NCI-H1105 (cell line): ENCODE measurements around the gene FGD4.

Source experiments
- DNase-seq: peaks from one replicate; lab custom pipeline; 2025; lab: John Stamatoyannopoulos, UW

Gene FGD4

GRCh38 chr12:32399370-32400113 lies at the start of gene FGD4:
Gene FGD4, plus strand, starts transcription at chr12:32399558.
- DNase-seq, result peak; percentile 93

GRCh38 chr12:32353540-32353939 lies 45.8 kb upstream of the FGD4 start:
- DNase-seq, result no peak

DNA sequence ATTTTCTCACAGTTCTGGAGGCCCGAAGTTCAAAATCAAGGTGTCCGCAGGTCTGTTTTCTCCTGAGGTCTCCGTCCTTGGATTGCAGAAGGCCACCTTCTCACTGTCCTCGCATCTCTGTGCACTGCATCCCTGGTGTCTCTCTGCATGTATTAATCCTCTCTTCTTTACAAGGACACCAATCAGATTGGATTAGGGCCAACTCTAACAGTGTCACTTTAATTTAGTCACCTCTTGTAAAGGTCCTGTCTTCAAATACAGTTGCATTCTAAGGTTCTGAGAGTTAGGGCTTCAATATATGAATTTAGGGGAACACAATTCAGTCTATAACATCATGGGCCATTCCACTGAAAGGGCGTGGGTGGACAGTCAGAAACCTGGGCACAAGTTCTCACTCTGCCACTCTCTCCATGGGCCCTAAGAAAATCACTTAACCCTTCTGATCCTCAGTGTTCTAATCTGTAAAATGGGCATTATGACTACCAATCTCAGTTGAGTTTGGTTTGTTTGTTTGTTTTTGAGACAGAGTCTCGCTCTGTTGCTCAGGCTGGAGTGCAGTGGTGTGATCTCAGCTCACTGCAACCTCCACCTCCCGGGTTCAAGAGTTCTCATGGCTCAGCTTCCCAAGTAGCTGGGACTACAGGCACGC lies 41.6 kb upstream of the FGD4 start:
- DNase-seq, result no peak

GRCh38 chr12:32360956-32361355 lies 38.4 kb upstream of the FGD4 start:
- no peak for DNase-seq

DNA sequence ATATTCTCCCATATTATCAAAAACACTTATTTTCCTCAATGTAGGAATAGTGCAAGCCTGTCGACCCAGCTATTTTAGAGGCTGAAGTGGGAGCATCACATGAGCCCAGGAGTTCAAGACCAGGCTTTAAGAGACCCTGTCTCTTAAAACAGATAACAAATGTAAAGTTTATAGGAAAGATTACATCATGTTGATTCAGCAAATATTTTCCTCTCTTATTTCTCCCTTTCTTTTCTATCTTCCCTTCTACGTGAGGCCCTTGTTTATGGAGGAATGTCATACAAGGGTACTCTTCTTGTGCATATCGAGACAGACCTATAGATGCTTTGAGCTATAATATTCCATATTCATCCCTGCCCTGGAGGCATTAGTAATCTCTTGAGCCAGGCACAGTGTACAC lies 36.5 kb upstream of the FGD4 start:
- no peak for DNase-seq

DNA sequence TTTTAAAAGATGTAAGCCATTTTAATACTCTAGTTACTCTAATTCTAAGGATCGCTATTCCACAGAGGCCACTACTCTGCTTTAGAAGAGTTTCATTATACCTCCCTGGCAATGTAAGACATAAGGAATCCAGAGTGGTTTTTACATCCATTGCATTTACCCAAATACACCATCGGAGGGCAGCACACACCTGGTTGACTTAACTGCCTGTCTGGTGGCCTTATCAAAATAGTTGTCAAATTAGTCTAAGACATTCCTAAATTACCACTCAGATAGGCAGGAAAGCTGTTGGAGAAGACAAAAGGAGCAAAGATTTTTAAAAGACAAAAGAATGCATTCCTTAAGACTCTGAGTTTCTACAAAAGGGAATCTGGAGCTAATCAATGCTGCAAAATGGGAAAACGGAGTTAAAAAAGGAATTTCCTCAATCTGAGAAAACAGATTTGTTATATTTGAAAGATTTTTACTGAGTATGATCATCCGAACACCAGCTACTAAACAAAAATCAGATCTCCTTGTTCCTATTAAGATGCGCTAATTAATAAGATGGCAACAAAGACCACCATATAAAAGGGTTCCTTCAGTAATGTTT lies 33.8 kb upstream of the FGD4 start:
- peak; percentile 46 for DNase-seq

DNA sequence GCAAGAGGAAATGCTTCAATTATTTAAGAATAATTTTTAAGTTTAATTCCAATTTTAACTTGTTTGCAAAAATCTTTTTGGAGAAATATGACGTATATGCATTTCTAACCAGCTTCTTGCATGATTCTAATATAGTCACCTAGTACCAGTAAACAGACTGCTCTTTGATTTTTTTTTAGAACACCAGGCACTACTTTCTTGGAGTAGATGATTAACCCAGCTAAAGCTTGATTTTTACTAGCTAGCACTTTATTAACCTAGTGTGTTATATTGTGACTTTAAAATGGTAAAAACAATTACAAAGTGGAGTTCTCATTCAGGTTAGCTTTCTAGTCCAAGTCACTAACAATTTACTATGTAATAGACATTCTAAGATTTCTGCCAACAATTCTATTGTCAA lies 32.6 kb upstream of the FGD4 start:
- DNase-seq, result no peak

DNA sequence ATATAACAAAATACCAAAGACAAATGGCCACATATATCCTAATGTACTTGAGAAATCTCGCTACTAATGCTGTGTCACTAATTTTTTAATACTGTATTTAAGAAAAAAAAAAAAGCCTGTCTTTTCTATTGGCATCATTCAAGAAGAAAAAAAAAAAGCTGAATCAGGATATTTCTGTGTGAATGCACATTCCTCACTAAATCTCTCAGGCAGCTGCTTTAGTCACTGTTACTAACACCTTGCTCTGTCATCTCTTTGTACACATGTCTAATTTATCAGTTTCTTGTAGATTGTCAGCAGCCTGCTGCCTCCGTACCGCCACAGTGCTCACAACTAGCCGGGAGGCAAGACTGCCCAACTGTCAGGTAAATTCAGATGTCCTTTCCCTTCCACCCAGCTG lies 32.0 kb upstream of the FGD4 start:
- DNase-seq, result no peak

GRCh38 chr12:32369202-32369601 lies 30.2 kb upstream of the FGD4 start:
- no peak for DNase-seq

GRCh38 chr12:32377344-32378055 lies 21.9 kb upstream of the FGD4 start:
- no peak for DNase-seq

- no peak for DNase-seq
Observed at GRCh38 chr12:32379213-32379612, 20.1 kb upstream of the FGD4 start.

DNA sequence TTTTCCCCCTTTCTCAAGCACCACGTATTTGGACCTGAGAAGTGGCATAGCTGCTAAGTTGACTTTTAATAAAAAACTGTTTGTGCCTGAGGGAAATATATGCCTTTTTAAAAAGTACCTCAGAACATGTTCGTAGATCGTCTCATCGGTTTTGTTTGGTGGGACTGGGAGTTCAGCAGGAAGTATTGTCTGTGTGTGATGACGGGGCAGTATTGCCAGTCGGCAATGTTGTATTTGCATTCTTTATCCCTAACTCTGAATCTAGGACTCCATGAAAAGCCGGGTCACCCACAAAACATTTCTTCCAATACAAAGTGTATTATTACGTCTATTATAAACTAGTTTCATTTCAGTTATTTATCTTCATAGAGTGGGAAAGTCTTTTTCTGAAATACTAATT lies 19.7 kb upstream of the FGD4 start:
- no peak for DNase-seq

DNA sequence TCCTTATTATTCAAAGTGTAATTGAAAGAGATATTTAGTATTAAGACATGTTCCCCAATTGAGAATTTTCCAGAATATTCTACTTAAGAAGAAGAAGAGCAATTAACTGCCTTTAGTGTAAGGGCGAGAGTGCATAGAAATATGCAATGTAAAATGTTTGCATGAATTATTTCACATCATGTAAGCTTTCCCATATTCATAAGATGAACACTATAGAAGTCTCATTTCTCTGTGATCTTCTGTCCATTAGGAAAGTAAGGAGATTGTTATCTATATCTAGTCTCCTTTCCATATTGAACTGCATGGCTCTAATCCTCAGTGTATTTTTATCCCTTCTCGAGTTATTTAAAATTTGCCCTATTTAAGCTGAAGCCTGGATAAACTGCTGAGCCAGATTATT lies 17.1 kb upstream of the FGD4 start:
- DNase-seq, result no peak

DNA sequence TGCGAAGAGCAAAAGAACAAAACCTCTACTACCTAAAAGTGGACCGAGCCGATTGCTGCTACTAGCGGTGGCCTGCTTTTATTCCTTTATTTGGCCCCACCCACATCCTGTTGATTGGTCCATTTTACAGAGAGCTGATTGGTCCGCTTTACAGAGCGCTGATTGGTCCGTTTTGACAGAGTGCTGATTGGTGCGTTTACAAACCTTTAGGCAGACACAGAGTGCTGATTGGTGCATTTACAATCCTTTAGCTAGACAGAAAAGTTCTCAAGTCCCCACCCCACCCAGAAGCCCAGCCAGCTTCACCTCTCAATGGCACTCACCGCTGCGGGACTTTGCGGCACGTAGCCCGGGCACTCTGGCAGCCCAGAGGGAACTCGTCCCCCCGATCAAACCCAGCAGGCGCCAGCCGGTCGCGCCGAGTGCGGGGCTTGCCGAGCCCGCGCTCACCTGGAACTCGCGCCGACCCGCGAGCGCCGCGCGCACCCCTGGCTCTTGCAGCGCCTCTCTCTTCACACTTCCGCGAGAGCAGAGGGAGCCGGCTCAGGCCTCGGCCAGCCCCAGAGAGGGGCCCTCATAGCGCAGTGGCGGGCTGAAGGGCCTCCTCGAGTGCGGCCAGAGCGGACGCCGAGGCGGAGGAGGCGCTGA lies 8.7 kb upstream of the FGD4 start:
- no peak for DNase-seq

DNA sequence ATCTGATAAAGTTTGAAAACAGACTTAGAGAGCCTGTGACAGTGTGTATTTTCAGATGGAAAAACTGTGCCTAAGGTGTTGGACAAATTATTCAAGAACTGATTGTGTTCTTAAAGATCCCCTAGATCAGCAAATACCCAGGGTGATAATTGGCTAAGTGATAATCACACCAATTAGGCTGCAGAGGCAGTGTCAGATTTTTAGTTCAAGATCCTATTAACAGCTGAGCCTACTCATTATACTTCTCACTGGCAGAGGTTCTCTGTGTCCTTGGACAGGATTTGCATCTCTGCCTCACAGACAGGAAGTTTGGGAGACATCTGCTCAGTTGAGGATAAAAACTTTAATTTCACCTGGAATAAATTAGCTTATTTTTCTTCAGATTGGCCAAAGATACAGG lies 4.3 kb upstream of the FGD4 start:
- DNase-seq, result no peak

GRCh38 chr12:32397696-32398095 lies 1.7 kb upstream of the FGD4 start:
- peak; percentile 9 for DNase-seq

DNA sequence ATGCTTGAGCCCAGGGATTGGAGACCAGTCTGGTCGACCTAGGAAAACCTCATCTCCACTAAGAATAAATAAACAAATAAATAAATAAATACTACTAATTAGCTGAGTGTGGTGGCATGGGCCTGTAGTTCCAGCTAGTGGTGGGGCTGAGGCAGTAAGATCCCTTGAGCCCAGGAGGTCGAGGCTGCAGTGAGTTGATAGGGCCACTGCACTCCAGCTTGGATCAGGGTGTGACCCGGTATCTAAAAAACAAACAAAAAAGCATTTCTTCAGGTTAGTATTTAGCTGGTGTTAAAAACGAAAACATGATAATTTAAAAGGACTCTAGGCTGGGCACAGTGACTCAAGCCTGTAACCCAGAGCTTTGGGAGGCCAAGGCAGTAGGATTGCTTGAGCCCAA lies 1.2 kb upstream of the FGD4 start:
- no peak for DNase-seq

DNA sequence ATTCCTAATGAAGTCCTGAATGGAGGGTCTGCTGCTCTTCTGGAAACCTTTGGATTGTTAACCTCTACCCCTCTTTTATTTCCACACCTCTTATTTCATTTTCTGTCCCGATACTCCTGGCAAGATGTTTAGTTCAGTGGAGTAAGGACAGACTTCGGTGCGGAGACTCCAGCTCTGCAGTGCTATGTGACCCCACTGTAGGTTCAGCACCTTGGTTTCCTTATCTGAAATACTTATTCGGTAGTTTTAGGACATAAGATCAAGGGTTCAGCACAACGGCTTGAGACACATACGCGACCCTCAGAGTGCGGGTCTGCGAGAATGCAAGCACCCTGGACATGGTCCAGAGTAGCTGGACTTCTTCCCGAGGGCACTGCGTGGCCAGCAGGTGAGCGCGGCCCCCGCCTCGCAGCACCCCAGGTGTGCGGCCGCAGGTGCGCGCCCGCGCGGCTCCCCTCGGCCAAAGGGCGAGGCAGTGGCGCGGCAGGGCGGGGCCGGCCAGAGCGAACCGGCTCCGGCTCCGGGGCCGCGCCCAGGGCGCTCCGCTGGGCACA lies 465 bp upstream of the FGD4 start:
- no peak for DNase-seq

GRCh38 chr12:32400114-32400672 lies 835 bp downstream of the FGD4 start:
- DNase-seq, result no peak

GRCh38 chr12:32400866-32401265 lies 1.5 kb downstream of the FGD4 start:
- no peak for DNase-seq

- no peak for DNase-seq
Observed at GRCh38 chr12:32402170-32402569, 2.8 kb downstream of the FGD4 start.

DNA sequence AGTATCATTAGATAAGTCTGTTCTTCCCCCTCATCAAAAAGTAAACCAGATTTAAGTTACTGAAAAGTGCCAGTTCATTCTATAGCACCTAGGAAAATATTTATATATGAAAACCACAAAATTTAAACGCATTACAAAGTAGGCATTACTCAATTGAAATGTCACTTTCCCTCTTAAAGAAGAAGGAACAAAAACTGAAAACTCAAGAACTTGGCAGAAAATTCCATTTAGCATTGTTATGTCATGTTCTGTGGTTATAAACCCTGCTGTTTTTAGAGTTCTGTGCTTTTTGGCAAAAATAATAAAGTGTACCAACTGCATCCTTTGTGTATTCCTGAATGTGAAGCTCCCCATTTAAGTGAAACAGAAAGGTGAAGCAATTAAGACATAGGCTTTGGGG lies 3.6 kb downstream of the FGD4 start:
- DNase-seq, result no peak
